Measurements from ENCODE around the gene POLQ.

Gene POLQ

GRCh38 chr3:121552379-121552778 lies 6.6 kb upstream of the POLQ start:
- DNase-seq (ENCODE audit: low spot score), result no peak
- TF ChIP-seq, protein P1, sequence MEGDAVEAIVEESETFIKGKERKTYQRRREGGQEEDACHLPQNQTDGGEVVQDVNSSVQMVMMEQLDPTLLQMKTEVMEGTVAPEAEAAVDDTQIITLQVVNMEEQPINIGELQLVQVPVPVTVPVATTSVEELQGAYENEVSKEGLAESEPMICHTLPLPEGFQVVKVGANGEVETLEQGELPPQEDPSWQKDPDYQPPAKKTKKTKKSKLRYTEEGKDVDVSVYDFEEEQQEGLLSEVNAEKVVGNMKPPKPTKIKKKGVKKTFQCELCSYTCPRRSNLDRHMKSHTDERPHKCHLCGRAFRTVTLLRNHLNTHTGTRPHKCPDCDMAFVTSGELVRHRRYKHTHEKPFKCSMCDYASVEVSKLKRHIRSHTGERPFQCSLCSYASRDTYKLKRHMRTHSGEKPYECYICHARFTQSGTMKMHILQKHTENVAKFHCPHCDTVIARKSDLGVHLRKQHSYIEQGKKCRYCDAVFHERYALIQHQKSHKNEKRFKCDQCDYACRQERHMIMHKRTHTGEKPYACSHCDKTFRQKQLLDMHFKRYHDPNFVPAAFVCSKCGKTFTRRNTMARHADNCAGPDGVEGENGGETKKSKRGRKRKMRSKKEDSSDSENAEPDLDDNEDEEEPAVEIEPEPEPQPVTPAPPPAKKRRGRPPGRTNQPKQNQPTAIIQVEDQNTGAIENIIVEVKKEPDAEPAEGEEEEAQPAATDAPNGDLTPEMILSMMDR (IDR thresholded peaks at IDR 0.05; ENCODE audit: extremely low read depth, insufficient read depth, missing control alignments), result no peak
- in situ Hi-C loops (cut with MboI; ENCODE audit: low pct_unique_long_range_greater_than_20kb, low sequenced_read_pairs, unreplicated experiment), result no loop called here

GRCh38 chr3:121545049-121545573 lies 677 bp downstream of the POLQ start:
- in situ Hi-C loops (cut with MboI; ENCODE audit: low pct_unique_long_range_greater_than_20kb, low sequenced_read_pairs, unreplicated experiment), result loop anchor here (10.0 kb wide), 1 partner anchor 550 kb away; no protein-coding TSS in a partner anchor
- peak; percentile 21 for DNase-seq (ENCODE audit: low spot score)

DNA sequence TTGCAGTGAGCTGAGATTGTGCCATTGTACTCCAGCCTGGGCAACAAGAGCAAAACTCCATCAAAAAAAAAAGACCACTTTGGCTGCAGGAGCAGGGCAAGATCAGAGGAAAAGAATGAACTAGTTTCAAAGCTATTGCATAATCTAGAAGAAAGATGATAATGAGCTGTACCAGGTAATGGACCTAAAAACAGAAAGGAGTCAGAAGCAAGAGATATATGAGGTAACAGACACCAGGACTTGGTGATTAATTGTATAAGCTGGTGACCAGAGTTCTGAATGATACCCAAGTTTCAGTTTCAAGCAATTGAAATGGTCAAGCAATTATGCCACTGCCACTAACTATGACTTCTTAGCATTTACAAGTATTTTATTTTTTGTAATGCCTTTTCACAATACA lies 2.9 kb downstream of the POLQ start:
- DNase-seq (ENCODE audit: low spot score), result no peak
- TF ChIP-seq, protein P1 (IDR thresholded peaks at IDR 0.05; ENCODE audit: extremely low read depth, insufficient read depth, missing control alignments), result no peak
- in situ Hi-C loops (cut with MboI; ENCODE audit: low pct_unique_long_range_greater_than_20kb, low sequenced_read_pairs, unreplicated experiment), result loop anchor here (10.0 kb wide), 1 partner anchor 552 kb away; no protein-coding TSS in a partner anchor

More at GRCh38 chr3:121545049-121545573, 677 bp downstream of the POLQ start:
- TF ChIP-seq, protein P1 (IDR thresholded peaks at IDR 0.05; ENCODE audit: extremely low read depth, insufficient read depth, missing control alignments), result no peak

DNA sequence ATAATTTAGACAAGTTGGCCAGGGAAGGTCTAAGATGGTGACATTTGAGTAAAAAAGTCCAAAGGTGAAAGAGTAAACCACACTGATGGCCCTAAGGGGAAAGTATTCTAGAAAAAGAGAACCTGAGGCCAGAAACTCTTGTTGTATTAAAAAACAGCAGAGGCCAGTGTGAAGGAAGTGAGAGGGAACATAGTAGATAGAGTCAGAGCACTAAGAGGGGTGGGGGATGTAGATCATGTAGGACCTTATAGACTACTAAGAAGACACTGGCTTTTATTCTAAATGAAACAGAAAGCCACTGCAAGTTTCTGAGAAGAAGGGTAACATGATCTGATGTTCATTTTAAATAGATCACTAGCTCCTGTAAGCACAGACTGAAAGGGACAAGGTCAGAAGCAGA lies 14.5 kb downstream of the POLQ start:
- in situ Hi-C loops (cut with MboI; ENCODE audit: low pct_unique_long_range_greater_than_20kb, low sequenced_read_pairs, unreplicated experiment), result no loop called here
- TF ChIP-seq, protein P1 (IDR thresholded peaks at IDR 0.05; ENCODE audit: extremely low read depth, insufficient read depth, missing control alignments), result no peak

DNA sequence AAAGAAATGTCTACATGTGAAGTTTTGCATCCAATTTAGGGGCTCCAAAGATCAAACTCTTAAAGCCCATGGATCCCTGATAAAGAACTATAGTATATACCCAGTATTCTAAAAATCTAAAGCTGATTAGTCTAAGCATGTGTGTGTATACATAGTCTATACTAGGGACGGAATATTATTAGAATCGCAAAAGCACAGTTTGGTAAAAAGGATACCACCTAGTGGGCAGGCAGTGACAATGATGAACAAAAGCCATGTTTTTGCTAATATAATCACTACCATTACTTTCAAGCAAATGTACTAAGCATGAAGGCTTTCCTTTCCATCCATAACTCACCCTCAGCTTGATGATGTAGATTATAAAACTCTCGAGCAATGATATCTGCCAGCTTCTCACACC lies 16.5 kb downstream of the POLQ start:
- no peak for DNase-seq (ENCODE audit: low spot score)
- in situ Hi-C loops (cut with MboI; ENCODE audit: low pct_unique_long_range_greater_than_20kb, low sequenced_read_pairs, unreplicated experiment), result no loop called here
- TF ChIP-seq, protein P1 (IDR thresholded peaks at IDR 0.05; ENCODE audit: extremely low read depth, insufficient read depth, missing control alignments), result peak; percentile 47

More for the DNA sequence above, 14.5 kb downstream of the POLQ start:
- DNase-seq (ENCODE audit: low spot score), result no peak

- in situ Hi-C loops (cut with MboI; ENCODE audit: low pct_unique_long_range_greater_than_20kb, low sequenced_read_pairs, unreplicated experiment), result no loop called here
- TF ChIP-seq, protein P1 (IDR thresholded peaks at IDR 0.05; ENCODE audit: extremely low read depth, insufficient read depth, missing control alignments), result no peak
- DNase-seq (ENCODE audit: low spot score), result no peak
These were observed 25.3 kb downstream of the POLQ start for GRCh38 chr3:121520510-121520909.
